ENCODE data around the gene MYOM3. TPM values are rescaled to one million over a fixed set of nuclear protein-coding genes. Genes with fewer than 3 reads are reported as not detected.

Gene MYOM3
- total and polyA plus RNA-seq, 2 of the 13 experiments (the other 11 are each of a cell fraction or from before 2014, with no cell fraction given), result 5.8 to 15.3 TPM

DNA sequence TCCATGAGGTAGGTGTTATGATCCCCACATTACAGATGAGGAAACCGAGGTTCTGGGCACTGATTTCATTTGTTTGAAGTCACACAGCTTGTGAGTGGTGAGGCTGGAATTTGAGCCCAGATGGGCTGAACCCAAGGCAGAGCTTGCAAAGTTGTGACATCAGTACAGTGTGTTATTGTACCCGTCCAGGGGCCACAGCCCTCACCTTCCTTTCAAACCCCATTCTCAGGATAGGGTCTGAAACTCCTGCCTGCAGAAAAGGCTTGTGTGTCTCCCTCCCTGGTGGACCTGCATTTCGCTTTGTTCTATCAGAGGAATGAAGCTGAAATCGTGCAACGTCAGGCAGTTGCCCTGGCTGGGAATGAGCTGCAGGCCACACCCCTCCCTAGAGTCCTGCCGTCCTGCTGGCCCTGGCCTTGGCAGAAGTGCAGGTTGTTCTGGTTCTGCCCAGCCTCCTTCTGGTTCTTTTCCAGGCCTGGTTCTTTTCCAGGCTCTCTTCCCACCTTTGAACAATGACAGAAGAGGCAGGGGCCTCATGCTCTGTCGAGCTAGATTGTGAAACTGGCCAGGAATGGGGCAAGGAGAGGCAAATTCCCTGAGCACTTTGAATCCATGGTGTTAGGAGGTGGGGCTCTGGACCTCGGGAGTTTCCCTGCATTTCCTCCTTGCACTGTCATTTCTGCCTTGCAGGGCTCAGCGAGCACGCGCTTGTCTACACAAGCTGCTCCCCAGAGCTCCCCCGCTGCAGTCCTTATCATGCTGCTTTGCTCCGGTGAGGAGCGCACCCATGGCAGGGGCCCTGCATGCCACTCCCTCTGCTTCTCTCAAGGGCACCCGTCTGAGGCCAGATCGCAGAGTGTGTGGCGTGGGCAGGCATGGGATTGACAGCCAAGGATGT lies 8.2 kb upstream of the MYOM3 start (continued):
- TF ChIP-seq, protein P1, sequence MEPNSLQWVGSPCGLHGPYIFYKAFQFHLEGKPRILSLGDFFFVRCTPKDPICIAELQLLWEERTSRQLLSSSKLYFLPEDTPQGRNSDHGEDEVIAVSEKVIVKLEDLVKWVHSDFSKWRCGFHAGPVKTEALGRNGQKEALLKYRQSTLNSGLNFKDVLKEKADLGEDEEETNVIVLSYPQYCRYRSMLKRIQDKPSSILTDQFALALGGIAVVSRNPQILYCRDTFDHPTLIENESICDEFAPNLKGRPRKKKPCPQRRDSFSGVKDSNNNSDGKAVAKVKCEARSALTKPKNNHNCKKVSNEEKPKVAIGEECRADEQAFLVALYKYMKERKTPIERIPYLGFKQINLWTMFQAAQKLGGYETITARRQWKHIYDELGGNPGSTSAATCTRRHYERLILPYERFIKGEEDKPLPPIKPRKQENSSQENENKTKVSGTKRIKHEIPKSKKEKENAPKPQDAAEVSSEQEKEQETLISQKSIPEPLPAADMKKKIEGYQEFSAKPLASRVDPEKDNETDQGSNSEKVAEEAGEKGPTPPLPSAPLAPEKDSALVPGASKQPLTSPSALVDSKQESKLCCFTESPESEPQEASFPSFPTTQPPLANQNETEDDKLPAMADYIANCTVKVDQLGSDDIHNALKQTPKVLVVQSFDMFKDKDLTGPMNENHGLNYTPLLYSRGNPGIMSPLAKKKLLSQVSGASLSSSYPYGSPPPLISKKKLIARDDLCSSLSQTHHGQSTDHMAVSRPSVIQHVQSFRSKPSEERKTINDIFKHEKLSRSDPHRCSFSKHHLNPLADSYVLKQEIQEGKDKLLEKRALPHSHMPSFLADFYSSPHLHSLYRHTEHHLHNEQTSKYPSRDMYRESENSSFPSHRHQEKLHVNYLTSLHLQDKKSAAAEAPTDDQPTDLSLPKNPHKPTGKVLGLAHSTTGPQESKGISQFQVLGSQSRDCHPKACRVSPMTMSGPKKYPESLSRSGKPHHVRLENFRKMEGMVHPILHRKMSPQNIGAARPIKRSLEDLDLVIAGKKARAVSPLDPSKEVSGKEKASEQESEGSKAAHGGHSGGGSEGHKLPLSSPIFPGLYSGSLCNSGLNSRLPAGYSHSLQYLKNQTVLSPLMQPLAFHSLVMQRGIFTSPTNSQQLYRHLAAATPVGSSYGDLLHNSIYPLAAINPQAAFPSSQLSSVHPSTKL (CRISPR knock-in tag; IDR thresholded peaks at IDR 0.05), result peak; percentile 61
- TF ChIP-seq ZNF558 (CRISPR knock-in tag; IDR thresholded peaks at IDR 0.05; ENCODE audit: borderline replicate concordance) (no peak), ZNF570 (CRISPR knock-in tag; IDR thresholded peaks at IDR 0.05; ENCODE audit: borderline replicate concordance) (no peak), ZNF777 (CRISPR knock-in tag; IDR thresholded peaks at IDR 0.05) (no peak), ZNF263 (CRISPR knock-in tag; IDR thresholded peaks at IDR 0.05) (no peak; the same call in 1 of the 2 replicates), ZBTB20 (CRISPR knock-in tag; IDR thresholded peaks at IDR 0.05; ENCODE audit: borderline replicate concordance, low read depth) (peak; percentile 63; the same call in 1 of the 2 replicates), DPF2 (CRISPR knock-in tag; IDR thresholded peaks at IDR 0.05; ENCODE audit: borderline replicate concordance, low read depth) (no peak; the same call in 1 of the 2 replicates), GTF2F1 (IDR thresholded peaks at IDR 0.05; ENCODE audit: low read length) (no peak), KDM2A (CRISPR knock-in tag; IDR thresholded peaks at IDR 0.05; ENCODE audit: borderline replicate concordance, low read depth) (peak; percentile 38; the same call in 1 of the 2 replicates), U2AF2 (IDR thresholded peaks at IDR 0.05; ENCODE audit: low read depth, low read length) (no peak), IKZF4 (CRISPR knock-in tag; IDR thresholded peaks at IDR 0.05; ENCODE audit: borderline replicate concordance, low read depth, not compliant biosample characterization) (peak; percentile 28), BRCA1 (CRISPR knock-in tag; IDR thresholded peaks at IDR 0.05) (no peak), ZFP90 (CRISPR knock-in tag; IDR thresholded peaks at IDR 0.05; ENCODE audit: borderline replicate concordance) (peak; percentile 38), AKAP8 (CRISPR knock-in tag; IDR thresholded peaks at IDR 0.05) (0 out of 2 replicates have a peak, but pooled peaks have one; percentile 24), CEBPB (IDR thresholded peaks at IDR 0.05; ENCODE audit: borderline replicate concordance, low read depth, low read length) (peak; percentile 88), ARNT (IDR thresholded peaks at IDR 0.05) (no peak), CEBPG (CRISPR knock-in tag; IDR thresholded peaks at IDR 0.05) (peak; percentile 79), ZNF549 (CRISPR knock-in tag; IDR thresholded peaks at IDR 0.05) (no peak), FLYWCH1 (CRISPR knock-in tag; IDR thresholded peaks at IDR 0.05) (no peak), ARID3A (IDR thresholded peaks at IDR 0.05; ENCODE audit: low read depth, low read length) (no peak), ZNF138 (CRISPR knock-in tag; IDR thresholded peaks at IDR 0.05; ENCODE audit: low read depth) (no peak), ZNF7 (CRISPR knock-in tag; IDR thresholded peaks at IDR 0.05) (no peak)

Data from HepG2 (cell line).